GM12874 (cell line): ENCODE data around the gene CLIP1.

Experiments
- TF ChIP-seq, protein P1 (sequence below): IDR thresholded peaks from 2 replicates; pipeline ENCODE4 v1.5.1; 2011; ENCODE audit warnings: low read depth, mild to moderate bottlenecking, control low read depth, low read length, moderate library complexity; ENCODE audit not compliant: insufficient read depth

Gene CLIP1

DNA sequence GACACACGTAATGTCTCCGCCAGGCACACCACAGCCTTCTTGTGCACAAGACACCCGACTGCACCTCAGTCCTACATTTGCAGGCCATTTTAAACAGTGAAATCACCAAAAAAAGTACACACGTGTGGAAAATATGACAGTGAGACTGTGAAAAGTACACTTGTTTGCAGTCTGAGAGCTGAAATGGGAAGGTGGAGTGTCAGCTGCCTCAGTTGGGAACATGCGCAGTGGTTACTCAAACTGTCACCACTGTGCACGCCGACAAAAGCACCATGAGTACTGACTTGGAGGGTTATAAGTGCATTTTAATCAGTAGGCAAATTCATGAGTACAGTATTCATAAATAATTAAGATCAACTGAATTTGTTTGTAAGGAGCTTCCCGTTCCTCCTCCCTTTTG is 171.9 kb downstream of the CLIP1 start:
- TF ChIP-seq, protein P1, sequence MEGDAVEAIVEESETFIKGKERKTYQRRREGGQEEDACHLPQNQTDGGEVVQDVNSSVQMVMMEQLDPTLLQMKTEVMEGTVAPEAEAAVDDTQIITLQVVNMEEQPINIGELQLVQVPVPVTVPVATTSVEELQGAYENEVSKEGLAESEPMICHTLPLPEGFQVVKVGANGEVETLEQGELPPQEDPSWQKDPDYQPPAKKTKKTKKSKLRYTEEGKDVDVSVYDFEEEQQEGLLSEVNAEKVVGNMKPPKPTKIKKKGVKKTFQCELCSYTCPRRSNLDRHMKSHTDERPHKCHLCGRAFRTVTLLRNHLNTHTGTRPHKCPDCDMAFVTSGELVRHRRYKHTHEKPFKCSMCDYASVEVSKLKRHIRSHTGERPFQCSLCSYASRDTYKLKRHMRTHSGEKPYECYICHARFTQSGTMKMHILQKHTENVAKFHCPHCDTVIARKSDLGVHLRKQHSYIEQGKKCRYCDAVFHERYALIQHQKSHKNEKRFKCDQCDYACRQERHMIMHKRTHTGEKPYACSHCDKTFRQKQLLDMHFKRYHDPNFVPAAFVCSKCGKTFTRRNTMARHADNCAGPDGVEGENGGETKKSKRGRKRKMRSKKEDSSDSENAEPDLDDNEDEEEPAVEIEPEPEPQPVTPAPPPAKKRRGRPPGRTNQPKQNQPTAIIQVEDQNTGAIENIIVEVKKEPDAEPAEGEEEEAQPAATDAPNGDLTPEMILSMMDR, result no peak

DNA sequence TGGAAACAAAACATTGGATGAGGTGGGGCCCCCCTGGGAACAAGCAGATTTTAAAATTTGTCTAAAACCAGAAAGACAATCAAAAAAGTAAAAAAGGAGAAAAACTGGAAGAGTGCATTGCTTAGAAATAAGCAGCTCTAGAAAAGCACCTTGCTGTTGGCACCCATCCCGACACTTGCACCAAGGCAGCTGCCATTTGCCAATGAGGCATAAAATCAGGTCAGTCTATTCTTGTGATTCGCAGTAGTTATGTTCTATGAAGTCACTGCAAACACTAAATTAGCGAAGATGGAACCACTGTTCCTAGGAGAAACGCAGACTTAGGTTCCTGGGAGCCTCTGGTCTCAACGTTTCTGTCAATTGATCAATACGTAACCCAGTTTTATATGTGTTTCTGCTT is 172.4 kb downstream of the CLIP1 start:
- TF ChIP-seq, protein P1, result no peak

DNA sequence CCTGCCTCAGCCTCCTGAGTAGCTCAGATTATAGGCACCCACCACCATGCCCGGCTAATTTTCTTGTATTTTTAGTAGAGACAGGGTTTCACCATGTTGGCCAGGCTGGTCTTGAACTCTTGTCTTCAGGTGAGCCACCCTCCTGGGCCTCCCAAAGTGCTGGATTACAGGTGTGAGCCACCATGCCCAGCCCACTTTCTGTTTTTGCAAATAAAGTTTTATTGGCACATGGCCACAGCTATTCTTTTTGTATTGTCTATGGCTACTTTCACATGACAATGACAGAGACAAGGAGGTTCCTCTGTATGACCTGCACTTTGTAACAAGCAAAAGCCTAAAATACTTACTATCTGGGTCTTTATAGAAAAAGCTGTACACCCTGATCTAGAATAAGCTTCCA is 176.9 kb downstream of the CLIP1 start:
- TF ChIP-seq, protein P1, result no peak

DNA sequence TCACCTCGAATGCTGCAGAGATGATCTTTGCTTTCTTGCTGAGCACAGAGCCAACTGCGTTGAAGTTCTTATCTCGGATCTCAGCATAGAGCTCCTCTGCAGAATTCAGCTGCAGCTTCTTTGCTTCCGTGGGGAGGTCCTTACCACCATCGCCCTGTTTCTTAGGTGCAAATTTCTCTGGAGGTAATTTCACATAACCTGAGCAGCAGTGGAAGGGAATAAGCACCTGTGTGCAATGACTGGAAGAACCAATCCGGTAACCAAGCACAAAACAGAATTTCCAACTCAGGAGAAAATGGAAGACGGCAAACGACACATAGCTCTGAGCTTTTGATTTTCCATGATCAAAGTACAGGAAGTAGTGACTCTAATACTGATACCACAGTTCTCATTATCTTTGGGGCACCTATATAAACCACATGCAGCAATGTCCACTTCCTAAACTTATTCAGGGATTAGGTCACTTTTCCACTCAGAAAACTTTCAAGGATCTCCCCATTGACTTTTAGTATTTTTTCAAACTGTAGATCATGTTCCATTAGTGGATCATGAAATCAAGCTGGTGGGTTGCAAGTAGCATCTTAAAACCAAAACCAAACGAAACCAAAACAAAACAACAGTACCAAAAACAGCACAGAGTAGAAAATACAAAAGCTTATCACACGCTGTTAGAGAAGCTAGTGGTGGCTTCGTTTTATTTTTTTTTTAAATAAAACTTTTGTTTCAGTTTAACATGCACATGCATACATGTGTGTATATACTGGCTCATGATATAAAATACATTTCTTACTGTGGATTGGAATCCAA is 177.7 kb downstream of the CLIP1 start:
- TF ChIP-seq, protein P1, result no peak

DNA sequence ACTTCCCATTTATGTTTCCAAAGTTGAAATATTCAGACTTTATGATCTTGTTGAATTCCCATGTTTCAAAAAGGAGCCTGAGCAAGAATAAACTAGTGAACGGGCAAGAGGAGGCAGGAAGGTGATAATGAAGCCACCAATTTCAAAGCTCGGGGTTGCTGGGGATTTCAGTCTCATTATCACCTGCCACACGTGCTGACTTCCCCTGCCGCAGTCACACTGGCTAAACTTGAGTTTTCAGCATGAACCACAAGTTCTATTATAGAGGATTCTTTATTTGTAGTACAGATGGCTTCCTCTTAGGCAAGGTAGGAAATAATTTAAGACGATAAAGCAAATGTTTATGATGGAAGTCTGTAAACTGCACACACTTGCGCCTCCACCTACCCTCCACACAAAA is 178.5 kb downstream of the CLIP1 start:
- TF ChIP-seq, protein P1, result no peak

DNA sequence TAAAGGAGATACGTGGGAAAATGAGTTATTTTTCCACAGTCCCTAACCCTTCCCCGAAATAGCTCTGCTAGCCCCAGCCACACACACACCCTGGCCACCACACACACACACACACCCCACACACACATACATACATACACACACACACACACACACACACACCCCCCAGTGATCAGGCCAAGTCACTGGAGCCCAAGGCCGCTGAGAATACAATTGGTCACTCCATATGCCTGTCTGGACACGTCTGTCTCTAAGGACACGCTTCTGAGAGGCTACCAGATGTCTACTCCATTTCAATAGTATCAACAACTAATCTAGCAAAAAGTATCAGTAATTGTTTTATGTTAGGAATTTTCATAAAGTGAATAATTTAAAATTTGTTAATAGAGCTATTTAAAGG is 183.6 kb downstream of the CLIP1 start:
- TF ChIP-seq, protein P1, result no peak

DNA sequence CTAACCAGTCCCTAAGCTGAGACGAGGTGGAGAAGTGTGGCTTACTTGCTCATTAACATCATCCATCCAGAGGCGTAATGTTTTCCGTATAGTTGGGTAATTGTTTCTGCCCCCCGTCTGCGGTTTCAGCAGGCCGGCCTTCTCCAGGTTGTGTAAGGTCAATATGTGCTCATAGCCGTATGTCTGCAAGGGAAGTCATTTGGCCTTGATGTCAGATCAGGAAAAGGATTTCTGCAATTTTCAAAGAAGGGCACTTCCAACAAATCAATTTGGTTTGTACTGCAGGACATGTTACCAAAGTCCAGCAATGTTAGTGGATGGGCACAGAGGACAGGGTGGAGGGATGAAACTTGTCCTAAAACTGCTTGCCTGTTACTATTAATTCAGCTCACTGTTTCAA is 186.7 kb downstream of the CLIP1 start:
- TF ChIP-seq, protein P1, result no peak

DNA sequence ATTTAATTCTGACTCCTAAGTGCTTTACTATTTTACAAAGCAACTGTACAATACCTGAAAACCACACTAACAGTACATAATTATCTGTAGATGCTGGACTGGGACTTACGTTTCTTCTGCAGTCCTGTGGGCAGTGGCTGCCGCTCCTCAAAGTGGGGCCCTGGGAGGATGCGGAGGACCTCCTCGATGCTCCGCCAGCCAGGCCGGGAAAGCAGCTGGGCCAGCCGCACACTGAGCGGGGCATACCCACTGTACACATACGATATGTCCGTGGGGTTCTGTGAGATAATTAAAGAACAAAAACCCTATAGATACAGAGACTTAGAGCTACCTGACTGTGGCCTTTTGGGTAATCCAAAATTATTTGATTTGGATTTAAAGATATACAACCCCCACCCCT is 189.8 kb downstream of the CLIP1 start:
- TF ChIP-seq, protein P1, result no peak
